H9 (cell line): ENCODE measurements around the gene PTPRQ. TPM values are rescaled to one million over a fixed set of nuclear protein-coding genes. Genes with fewer than 3 reads are reported as not detected.

ENCODE experiments used
- DNase-seq: peaks from one replicate; pipeline ENCODE4 v3.0.0-alpha.2; 2017
- H2AFZ ChIP-seq: one replicate; pipeline ENCODE4 v1.6.1; 2013; ENCODE audit warnings: mild to moderate bottlenecking, low read length, control low read depth, moderate library complexity
- H2AK5ac ChIP-seq: 2 replicates; pipeline ENCODE4 v1.6.1; 2013; ENCODE audit warnings: low read length, control low read depth, mixed read lengths; ENCODE audit not compliant: insufficient read length
- H2BK120ac ChIP-seq: one replicate; pipeline ENCODE4 v1.6.1; 2013; ENCODE audit warnings: low read depth, mild to moderate bottlenecking, low read length, control low read depth, inconsistent platforms; ENCODE audit not compliant: poor library complexity, severe bottlenecking
- H2BK12ac ChIP-seq: 2 replicates; pipeline ENCODE4 v1.6.1; 2013; ENCODE audit warnings: low read length, control low read depth, mixed read lengths, low read depth; ENCODE audit not compliant: insufficient read length
- H2BK15ac ChIP-seq: 2 replicates; pipeline ENCODE4 v1.6.1; 2013; ENCODE audit warnings: low read depth, low read length, control low read depth
- H2BK20ac ChIP-seq: one replicate; pipeline ENCODE4 v1.6.1; 2013; ENCODE audit warnings: low read depth, mild to moderate bottlenecking, low read length, control low read depth, inconsistent platforms; ENCODE audit not compliant: poor library complexity, severe bottlenecking
- H2BK5ac ChIP-seq: 2 replicates; pipeline ENCODE4 v1.6.1; 2013; ENCODE audit warnings: low read length, control low read depth, mixed read lengths; ENCODE audit not compliant: insufficient read length
- H3K14ac ChIP-seq: 2 replicates; pipeline ENCODE4 v1.6.1; 2013; ENCODE audit warnings: low read length, control low read depth; ENCODE audit not compliant: insufficient read depth
- H3K18ac ChIP-seq: 2 replicates; pipeline ENCODE4 v1.6.1; 2013; ENCODE audit warnings: low read depth, mild to moderate bottlenecking, mixed read lengths, low read length, control low read depth; ENCODE audit not compliant: insufficient read length
- H3K23ac ChIP-seq: 2 replicates; pipeline ENCODE4 v1.6.1; 2013; ENCODE audit warnings: low read length, control low read depth, mixed read lengths, low read depth; ENCODE audit not compliant: insufficient read length
- H3K23me2 ChIP-seq: 2 replicates; pipeline ENCODE4 v1.6.1; 2013; ENCODE audit warnings: low read depth, mild to moderate bottlenecking, mixed read lengths, low read length, control low read depth; ENCODE audit not compliant: insufficient read length, poor library complexity, severe bottlenecking
- H3K27ac ChIP-seq: 2 replicates; pipeline ENCODE4 v1.5.1; 2013; ENCODE audit warnings: low read length, control low read depth, mixed read lengths, low read depth; ENCODE audit not compliant: insufficient read length
- H3K27me3 ChIP-seq: 2 replicates; pipeline ENCODE4 v1.6.1; 2013; ENCODE audit warnings: low read length, control low read depth, inconsistent platforms; ENCODE audit not compliant: insufficient read depth
- H3K4ac ChIP-seq: 2 replicates; pipeline ENCODE4 v1.6.1; 2013; ENCODE audit warnings: low read depth, mild to moderate bottlenecking, control low read depth, inconsistent platforms, low read length, moderate library complexity
- H3K4me1 ChIP-seq: 2 replicates; pipeline ENCODE4 v1.6.1; 2013; ENCODE audit warnings: low read length, control low read depth, inconsistent platforms; ENCODE audit not compliant: insufficient read depth
- H3K4me2 ChIP-seq: 2 replicates; pipeline ENCODE4 v1.6.1; 2013; ENCODE audit warnings: low read length, control low read depth, mixed read lengths; ENCODE audit not compliant: insufficient read length, insufficient read depth
- H3K56ac ChIP-seq: 2 replicates; pipeline ENCODE4 v1.6.1; 2013; ENCODE audit warnings: low read depth, mild to moderate bottlenecking, mixed read lengths, low read length, control low read depth; ENCODE audit not compliant: insufficient read length
- H3K79me1 ChIP-seq: 2 replicates; pipeline ENCODE4 v1.6.1; 2013; ENCODE audit warnings: low read depth, mild to moderate bottlenecking, moderate library complexity, low read length, control low read depth, inconsistent platforms; ENCODE audit not compliant: insufficient read depth, poor library complexity, severe bottlenecking
- H3K79me2 ChIP-seq: 2 replicates; pipeline ENCODE4 v1.6.1; 2013; ENCODE audit warnings: low read length, control low read depth, inconsistent platforms; ENCODE audit not compliant: insufficient read depth
- H3K9ac ChIP-seq: 2 replicates; pipeline ENCODE4 v1.6.1; 2013; ENCODE audit warnings: low read length, control low read depth, mixed read lengths; ENCODE audit not compliant: insufficient read length; ENCODE audit errors: extremely low read depth
- H3K9me3 ChIP-seq: one replicate; pipeline ENCODE4 v1.6.1; 2013; ENCODE audit warnings: low read depth, low read length, inconsistent platforms; ENCODE audit not compliant: control insufficient read depth
- H3T11ph ChIP-seq: one replicate; pipeline ENCODE4 v1.6.1; 2013; ENCODE audit warnings: mild to moderate bottlenecking, low read length, control low read depth, inconsistent platforms
- H4K20me1 ChIP-seq: one replicate; pipeline ENCODE4 v1.6.1; 2013; ENCODE audit not compliant: control insufficient read depth, insufficient read length, insufficient read depth
- H4K5ac ChIP-seq: 2 replicates; pipeline ENCODE4 v1.6.1; 2013; ENCODE audit warnings: low read depth, mild to moderate bottlenecking, mixed read lengths, low read length, control low read depth; ENCODE audit not compliant: insufficient read length
- H4K8ac ChIP-seq: replicated peaks from 2 replicates; pipeline ENCODE4 v1.6.1; 2013; ENCODE audit warnings: low read length, control low read depth, mixed read lengths, low read depth; ENCODE audit not compliant: insufficient read length
- H4K91ac ChIP-seq: 2 replicates; pipeline ENCODE4 v1.6.1; 2013; ENCODE audit warnings: low read depth, mild to moderate bottlenecking, moderate library complexity, mixed read lengths, low read length, control low read depth; ENCODE audit not compliant: insufficient read length
- H3K27ac Mint-ChIP-seq, 3 experiments: 2 replicates in 2 of 3; 3 replicates in 1 of 3; pipeline ENCODE4 v1.8.0; 2020 to 2021; ENCODE audit warnings: mixed read lengths in 3 of 3, mild to moderate bottlenecking in 1 of 3, moderate library complexity in 1 of 3
- H3K27me3 Mint-ChIP-seq: 2 replicates; pipeline ENCODE4 v1.8.0; 2021; ENCODE audit warnings: low read depth, mild to moderate bottlenecking, moderate library complexity, mixed read lengths
- H3K36me3 Mint-ChIP-seq, 3 experiments: 2 replicates in 2 of 3; 3 replicates in 1 of 3; pipeline ENCODE4 v1.8.0; 2020 to 2021; ENCODE audit warnings: low read depth in 3 of 3, mixed read lengths in 3 of 3; ENCODE audit not compliant: insufficient read depth in 1 of 3
- H3K4me1 Mint-ChIP-seq, 2 experiments: 2 replicates each; pipeline ENCODE4 v1.8.0; 2020; ENCODE audit warnings: mixed read lengths in 2 of 2
- H3K4me3 Mint-ChIP-seq, 2 experiments: 2 replicates in 1 of 2; 3 replicates in 1 of 2; pipeline ENCODE4 v1.8.0; 2020 to 2021; ENCODE audit warnings: mild to moderate bottlenecking in 2 of 2, mixed read lengths in 2 of 2, moderate library complexity in 1 of 2
- H3K9me3 Mint-ChIP-seq, 2 experiments: 2 replicates in 1 of 2; 3 replicates in 1 of 2; pipeline ENCODE4 v1.8.0; 2020; ENCODE audit warnings: mild to moderate bottlenecking in 2 of 2, mixed read lengths in 2 of 2, moderate library complexity in 1 of 2
- CTCF ChIP-seq: fragments of 200-600 bp; sonication (generic); conservative IDR thresholded peaks from 3 replicates; pipeline ENCODE4 v1.8.0; 2021; ENCODE audit warnings: antibody characterized with exemption, mild to moderate bottlenecking
- WGBS: extraction: QIAGEN DNeasy Blood & Tissue Kit; methylation state at CpG from one replicate; pipeline ENCODE4 v1.1.7; 2013; ENCODE audit warnings: missing lambda C conversion rate, low lambda C conversion rate, mixed read lengths; ENCODE audit not compliant: insufficient read length; ENCODE audit errors: extremely low coverage; 5-methylcytosine and 5-hydroxymethylcytosine counted together
- total RNA-seq: library from RNA; stranded (reverse); gene quantifications from 2 replicates; pipeline ENCODE4 v1.2.1, GENCODE V29; 2021

PTPRQ gene
- total RNA-seq, 1 experiment from 2014 or later, result not detected

- Histone ChIP-seq H2BK20ac (peak overlapping the region; percentile 26), H3T11ph (no peak overlapping the region), H3K23me2 (no peaks in the 10 kb centered on the region), H3K14ac (no peak overlapping the region), H3K4me2 (no peak overlapping the region), H2BK120ac (no peak overlapping the region), H3K4me1 (no peaks in the 10 kb centered on the region), H4K91ac (no peak overlapping the region), H3K4ac (no peak overlapping the region), H3K18ac (no peak overlapping the region), H3K79me2 (no peaks in the 10 kb centered on the region), H3K56ac (no peak overlapping the region), H3K27ac (no peak overlapping the region), H4K8ac (no peak overlapping the region), H4K5ac (no peak overlapping the region), H2BK5ac (no peak overlapping the region), H3K23ac (no peak overlapping the region), H3K27me3 (no peaks in the 10 kb centered on the region), H2BK15ac (no peak overlapping the region), H4K20me1 (no peaks in the 10 kb centered on the region), H3K9me3 (no peaks in the 10 kb centered on the region), H2AK5ac (no peak overlapping the region), H3K79me1 (no peaks in the 10 kb centered on the region), H2BK12ac (no peak overlapping the region), H3K9ac (no peak overlapping the region), H2AFZ (no peak overlapping the region)
- Mint-ChIP-seq H3K4me1 (peaks cover 4 to 6% of the 10 kb centered on the region in 2 experiments; a peak in 3 of 4 replicates), H3K4me3 (no peak overlapping the region), H3K27me3 (no peaks in the 10 kb centered on the region), H3K36me3 (no peaks in the 10 kb centered on the region), H3K27ac (no peak overlapping the region; a peak in 1 of 7 replicates), H3K9me3 (no peaks in the 10 kb centered on the region)
- WGBS, result no CpG with 5 or more reads among the region's 4 CpGs
- TF ChIP-seq CTCF, result no peak
- no peak for DNase-seq
Measured at GRCh38 chr12:80590085-80590484, 146.1 kb downstream of the PTPRQ start.
